Measurements from ENCODE around the gene SNCB. TPM values are rescaled to one million over a fixed set of nuclear protein-coding genes. Genes with fewer than 3 reads are reported as not detected.

SNCB gene
- total and polyA plus RNA-seq, 8 donors: 0.21 to 0.68 (median 0.42) TPM; not detected in 2

DNA sequence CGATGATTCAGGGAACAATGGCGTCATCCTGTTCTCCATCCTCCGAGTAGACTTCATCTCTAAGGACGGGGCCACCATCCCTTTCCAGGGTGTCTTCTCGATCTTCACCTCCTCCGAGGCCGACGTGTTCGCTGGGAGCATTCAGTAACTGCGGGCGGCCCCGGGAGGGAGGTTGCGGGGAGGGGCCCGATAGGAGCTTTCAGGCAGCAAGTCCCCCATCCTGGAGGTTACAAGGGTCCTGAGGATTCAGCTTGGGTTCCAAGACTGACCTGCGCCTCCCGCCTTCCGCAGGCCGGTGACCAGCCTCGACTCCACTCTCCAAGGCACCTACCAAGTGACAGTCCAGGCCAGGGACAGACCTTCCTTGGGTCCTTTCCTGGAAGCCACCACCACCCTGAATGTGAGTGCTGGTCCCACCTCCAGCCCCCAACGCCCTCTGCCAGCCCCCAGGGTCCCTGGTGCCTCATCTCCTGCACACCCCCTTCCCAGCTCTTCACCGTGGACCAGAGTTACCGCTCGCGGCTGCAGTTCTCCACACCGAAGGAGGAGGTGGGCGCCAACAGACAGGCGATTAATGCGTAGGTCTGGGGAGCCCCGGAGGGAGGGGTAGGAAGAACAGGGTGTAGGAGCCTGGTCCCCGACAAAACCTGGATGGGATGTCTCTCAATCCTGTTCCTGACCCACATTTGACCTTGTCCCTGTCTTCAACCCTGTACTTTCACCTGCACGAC, 41.1 kb downstream of the SNCB start:
- ATAC-seq: no peak
- Histone ChIP-seq H3K27me3 (no peaks in the 10 kb centered on the region), H3K9me3 (peaks cover 0 to 23% of the 10 kb centered on the region in 2 donors), H3K36me3 (no peaks in the 10 kb centered on the region), H3K4me1 (no peaks in the 10 kb centered on the region), H3K4me3 (no peak overlapping the region), H3K27ac (no peak overlapping the region)
- no peak for DNase-seq
- TF ChIP-seq, protein P1, sequence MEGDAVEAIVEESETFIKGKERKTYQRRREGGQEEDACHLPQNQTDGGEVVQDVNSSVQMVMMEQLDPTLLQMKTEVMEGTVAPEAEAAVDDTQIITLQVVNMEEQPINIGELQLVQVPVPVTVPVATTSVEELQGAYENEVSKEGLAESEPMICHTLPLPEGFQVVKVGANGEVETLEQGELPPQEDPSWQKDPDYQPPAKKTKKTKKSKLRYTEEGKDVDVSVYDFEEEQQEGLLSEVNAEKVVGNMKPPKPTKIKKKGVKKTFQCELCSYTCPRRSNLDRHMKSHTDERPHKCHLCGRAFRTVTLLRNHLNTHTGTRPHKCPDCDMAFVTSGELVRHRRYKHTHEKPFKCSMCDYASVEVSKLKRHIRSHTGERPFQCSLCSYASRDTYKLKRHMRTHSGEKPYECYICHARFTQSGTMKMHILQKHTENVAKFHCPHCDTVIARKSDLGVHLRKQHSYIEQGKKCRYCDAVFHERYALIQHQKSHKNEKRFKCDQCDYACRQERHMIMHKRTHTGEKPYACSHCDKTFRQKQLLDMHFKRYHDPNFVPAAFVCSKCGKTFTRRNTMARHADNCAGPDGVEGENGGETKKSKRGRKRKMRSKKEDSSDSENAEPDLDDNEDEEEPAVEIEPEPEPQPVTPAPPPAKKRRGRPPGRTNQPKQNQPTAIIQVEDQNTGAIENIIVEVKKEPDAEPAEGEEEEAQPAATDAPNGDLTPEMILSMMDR (IDR thresholded peaks at IDR 0.05): no peak
- intact Hi-C loops (cut with DNase I): no loop called here

DNA sequence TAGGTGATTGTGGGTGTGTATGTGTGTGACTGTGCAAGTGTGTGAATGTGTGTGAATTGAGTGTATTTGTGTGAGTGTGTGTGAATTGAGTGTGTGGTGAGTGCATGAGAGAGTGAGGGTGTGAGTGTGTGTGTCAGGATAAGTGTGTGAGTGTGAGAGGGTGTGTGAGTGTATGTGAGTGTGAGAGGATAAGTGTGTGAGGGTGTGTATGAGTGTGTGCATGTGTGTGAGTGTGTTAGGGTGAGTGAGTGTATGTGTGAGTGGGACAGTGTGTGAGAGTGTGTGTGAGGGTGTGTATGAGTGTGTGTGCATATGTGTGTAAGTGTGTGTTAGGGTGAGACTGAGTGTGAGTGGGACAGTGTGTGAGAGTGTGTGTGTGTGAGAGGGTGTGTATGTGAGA, 42.0 kb downstream of the SNCB start:
- no peaks in the 10 kb centered on the region for H3K36me3 ChIP-seq
- intact Hi-C loops (cut with DNase I): no loop called here
- H3K27me3 ChIP-seq: no peaks in the 10 kb centered on the region
- ATAC-seq (no peak), DNase-seq (no peak)
- H3K4me1 ChIP-seq: no peaks in the 10 kb centered on the region
- no peak overlapping the region for H3K4me3 ChIP-seq
- TF ChIP-seq, protein P1 (IDR thresholded peaks at IDR 0.05): no peak
- peaks cover 0 to 26% of the 10 kb centered on the region in 2 donors for H3K9me3 ChIP-seq
- H3K27ac ChIP-seq: no peak overlapping the region

DNA sequence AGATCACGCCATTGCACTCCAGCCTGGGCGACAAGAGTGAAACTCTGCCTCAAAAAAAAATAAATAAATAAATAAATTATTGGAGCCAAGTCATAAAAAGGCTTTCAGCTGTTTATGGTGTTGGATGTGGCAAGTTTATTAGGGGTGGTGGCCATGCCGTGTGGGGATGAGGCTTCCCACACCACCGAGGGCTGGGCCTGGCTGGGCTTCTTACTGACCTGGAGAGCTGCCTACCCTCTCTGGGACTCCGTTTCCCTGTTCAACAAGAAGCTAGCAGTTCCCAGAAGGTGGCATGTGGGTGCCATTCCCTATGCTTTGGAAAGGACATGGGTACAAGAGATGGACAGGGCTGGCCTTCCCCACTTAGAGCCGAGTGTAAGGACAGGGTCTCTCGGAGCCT, 42.9 kb downstream of the SNCB start:
- ATAC-seq (no peak), DNase-seq (no peak)
- peaks cover 0 to 26% of the 10 kb centered on the region in 2 donors for H3K9me3 ChIP-seq
- no peaks in the 10 kb centered on the region for H3K36me3 ChIP-seq
- TF ChIP-seq, protein P1 (IDR thresholded peaks at IDR 0.05): no peak
- intact Hi-C loops (cut with DNase I): no loop called here
- H3K27ac ChIP-seq: no peak overlapping the region
- H3K4me1 ChIP-seq: no peaks in the 10 kb centered on the region
- H3K4me3 ChIP-seq: no peak overlapping the region
- no peaks in the 10 kb centered on the region for H3K27me3 ChIP-seq

DNA sequence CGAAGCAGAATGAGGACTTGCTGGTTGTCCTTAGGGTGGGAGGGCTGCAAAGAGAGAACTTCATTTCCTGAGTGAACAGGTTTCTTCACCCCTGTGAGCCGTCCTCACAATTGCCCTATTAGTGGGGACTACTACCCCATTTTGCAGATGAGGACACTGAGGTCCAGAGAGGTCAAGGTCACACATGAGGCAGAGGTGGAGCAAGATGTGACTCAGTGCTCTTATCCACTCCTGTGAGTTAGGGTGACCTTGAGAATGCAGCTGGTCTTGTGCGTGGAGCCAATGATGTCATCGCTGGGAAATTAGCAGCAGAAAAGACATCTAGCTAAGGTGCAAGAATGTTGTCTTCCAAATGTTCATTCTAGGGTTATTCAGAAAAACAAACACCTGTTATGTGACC, 47.3 kb downstream of the SNCB start:
- TF ChIP-seq, protein P1 (IDR thresholded peaks at IDR 0.05): no peak
- no peak overlapping the region for H3K4me3 ChIP-seq
- H3K9me3 ChIP-seq: peaks cover 0 to 26% of the 10 kb centered on the region in 2 donors
- intact Hi-C loops (cut with DNase I): no loop called here
- no peak overlapping the region for H3K27ac ChIP-seq
- DNase-seq (no peak), ATAC-seq (no peak)
- H3K27me3 ChIP-seq: no peaks in the 10 kb centered on the region
- H3K4me1 ChIP-seq: no peaks in the 10 kb centered on the region
- no peaks in the 10 kb centered on the region for H3K36me3 ChIP-seq

DNA sequence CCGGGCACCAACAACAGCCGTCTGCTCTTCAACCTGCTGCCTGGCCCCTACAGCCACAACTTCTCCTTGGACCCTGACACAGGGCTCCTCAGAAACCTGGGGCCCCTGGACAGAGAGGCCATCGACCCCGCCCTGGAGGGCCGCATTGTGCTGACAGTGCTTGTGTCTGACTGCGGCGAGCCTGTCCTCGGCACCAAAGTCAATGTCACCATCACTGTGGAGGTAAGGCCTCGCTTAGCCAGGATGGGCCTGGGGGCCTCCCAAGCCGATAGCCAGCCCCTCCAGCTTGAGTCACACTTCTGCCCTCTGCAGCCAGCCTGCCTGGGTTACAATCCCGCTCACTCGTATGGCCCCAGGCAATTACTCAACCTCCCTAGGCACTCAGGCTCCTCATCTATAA, 49.0 kb downstream of the SNCB start:
- DNase-seq: no peak
- no peak overlapping the region for H3K27ac ChIP-seq
- no peak for ATAC-seq
- peaks cover 0 to 24% of the 10 kb centered on the region in 2 donors for H3K9me3 ChIP-seq
- H3K36me3 ChIP-seq: no peaks in the 10 kb centered on the region
- H3K4me1 ChIP-seq: no peaks in the 10 kb centered on the region
- TF ChIP-seq, protein P1 (IDR thresholded peaks at IDR 0.05): no peak
- no peaks in the 10 kb centered on the region for H3K27me3 ChIP-seq
- intact Hi-C loops (cut with DNase I): no loop called here
- no peak overlapping the region for H3K4me3 ChIP-seq

Measured in left lung (tissue), 10 donors.